Fibroblast of lung (primary cell): Measurements from ENCODE around the gene BGLAP.

Source experiments
- CTCF ChIP-seq, 2 donors: IDR thresholded peaks in 1 of 2; conservative IDR thresholded peaks in 1 of 2; 1 replicate in 1 of 2; 2 replicates in 1 of 2; pipeline ENCODE4 v1.5.1; 2011 to 2012; ENCODE audit warnings: low read length in 2 of 2, control low read depth in 1 of 2, inconsistent platforms in 1 of 2, low read depth in 1 of 2, mild to moderate bottlenecking in 1 of 2
- EZH2 ChIP-seq: IDR thresholded peaks from 2 replicates; pipeline ENCODE4 v1.5.1; 2012; ENCODE audit warnings: low read length, control low read depth, mild to moderate bottlenecking; ENCODE audit errors: missing control alignments

GRCh38 chr1:156279837-156280236 is 37.9 kb downstream of the BGLAP start:
- TF ChIP-seq CTCF (conservative IDR thresholded peaks at IDR 0.05 in 1 of 2, IDR thresholded peaks at IDR 0.05 in 1 of 2; ENCODE audit: low read depth in 1 of 2, low read length in 2 of 2) (no peak), EZH2 (no peak)
